GM19025 (cell line): ENCODE measurements around the gene M1AP.
"Not testable (repeated sequence)": the region's sequence is repeated elsewhere in the genome, so short reads cannot be mapped to it uniquely, and the experiment has no call there.

Experiments
- ATAC-seq: cut with Tn5 transposase; IDR thresholded peaks from one replicate; pipeline ENCODE4 v1.9.1; 2021; ENCODE audit warnings: mild to moderate bottlenecking, low read depth, moderate library complexity; ENCODE audit not compliant: unreplicated experiment

Gene M1AP

DNA sequence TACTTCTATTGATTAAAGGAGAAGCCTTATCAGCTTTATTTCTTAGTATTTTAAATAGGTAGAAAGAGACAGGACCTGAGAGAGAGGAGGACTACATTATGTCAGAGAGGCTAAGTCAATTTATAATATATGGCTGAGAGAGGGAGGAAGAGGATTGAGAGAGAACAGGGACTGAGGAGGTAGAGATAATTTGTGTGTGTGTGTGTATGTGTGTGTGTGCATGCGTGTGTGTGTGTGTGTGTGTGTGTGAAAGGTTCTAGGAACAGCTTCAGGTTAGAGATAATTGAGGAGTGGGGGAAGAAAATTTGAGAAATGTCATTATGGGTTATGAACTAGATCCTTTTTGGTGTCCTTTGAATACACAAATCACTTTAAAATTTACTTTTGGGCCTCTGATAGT is 78.4 kb downstream of the M1AP start:
- ATAC-seq, result no peak

DNA sequence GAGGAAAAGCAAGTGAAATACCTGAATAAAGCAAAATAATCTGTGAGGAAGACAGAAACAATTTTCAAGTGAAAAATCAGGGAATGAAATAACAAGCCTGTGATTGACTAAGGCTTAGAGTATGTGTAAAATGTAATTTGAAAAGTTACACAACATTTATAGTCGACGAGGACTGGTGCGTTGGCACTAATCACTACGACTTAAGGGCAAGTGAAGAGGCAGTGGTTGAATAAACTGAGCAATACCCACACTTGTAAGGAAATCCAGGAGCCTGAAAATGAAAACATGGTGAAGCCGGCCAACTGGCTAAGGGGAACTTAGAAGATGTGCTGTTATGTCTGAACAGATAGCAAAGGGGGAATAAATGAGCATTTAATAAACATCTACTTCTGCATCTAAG is 80.2 kb downstream of the M1AP start:
- ATAC-seq, result no peak

DNA sequence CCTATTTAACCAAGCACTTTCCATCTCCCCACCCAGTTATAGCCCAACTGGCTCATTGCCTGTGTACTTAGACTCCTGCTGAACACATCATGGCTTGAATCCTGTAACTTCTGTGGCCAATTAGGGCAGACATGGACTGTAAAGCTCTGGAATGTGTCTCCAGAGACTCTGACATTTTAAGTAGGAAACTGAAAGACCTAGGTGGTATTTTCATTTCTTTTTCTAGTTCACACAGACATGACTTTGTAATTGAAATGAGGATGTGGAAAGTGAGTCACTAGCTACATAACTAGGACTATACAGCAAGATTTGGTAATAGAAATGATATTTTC is 81.4 kb downstream of the M1AP start:
- ATAC-seq, result no peak

DNA sequence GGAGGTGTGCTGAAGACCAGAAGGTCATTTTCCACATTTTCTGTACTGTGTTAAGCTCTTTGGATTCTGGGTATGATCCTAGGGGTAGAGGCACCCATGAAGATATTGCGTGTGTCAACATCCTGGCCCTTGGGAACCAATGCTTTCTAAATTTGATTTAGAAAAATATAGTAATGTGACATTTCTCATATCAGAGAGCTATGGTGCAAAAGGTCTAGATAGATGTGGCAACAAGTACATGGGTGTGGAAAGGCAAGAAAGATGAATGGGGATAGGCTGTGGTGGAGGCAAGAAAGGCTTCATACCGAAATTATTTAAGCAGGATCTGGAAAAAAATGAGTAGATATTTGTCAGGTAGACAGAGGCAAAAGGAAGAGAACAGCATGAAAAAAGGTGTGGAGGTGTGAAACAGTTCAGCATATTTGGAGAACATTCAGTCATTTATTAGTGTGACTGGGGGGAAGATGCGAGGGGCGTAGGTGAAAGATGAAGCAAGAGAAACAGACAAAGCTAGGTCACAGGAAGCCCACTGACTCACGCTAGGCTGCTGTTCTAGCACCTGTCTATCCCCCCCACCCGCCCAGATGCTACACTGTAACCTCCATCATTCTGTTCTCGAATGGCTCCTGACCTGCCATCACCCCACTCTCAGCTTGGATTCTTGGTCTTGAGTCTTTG is 81.9 kb downstream of the M1AP start:
- no peak for ATAC-seq

DNA sequence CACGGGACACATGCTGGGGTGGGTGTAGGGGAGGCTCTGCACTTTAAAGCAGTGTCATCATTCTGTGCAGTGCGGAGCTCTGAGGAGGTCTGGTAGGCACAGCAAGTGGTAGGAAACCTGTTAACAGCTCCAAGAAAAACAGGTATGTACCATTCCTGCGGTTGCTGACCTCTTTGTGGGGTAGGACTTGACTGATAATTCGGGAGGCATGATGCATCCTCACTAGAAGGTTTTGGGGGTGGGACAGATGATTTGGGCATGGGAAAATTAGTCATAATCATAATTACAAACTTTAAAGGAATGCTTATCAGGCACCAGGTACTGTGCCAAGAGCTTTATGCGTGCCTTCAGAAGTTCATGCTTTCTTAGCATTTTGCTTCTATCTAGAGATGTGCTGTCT is 83.9 kb downstream of the M1AP start:
- no peak for ATAC-seq

DNA sequence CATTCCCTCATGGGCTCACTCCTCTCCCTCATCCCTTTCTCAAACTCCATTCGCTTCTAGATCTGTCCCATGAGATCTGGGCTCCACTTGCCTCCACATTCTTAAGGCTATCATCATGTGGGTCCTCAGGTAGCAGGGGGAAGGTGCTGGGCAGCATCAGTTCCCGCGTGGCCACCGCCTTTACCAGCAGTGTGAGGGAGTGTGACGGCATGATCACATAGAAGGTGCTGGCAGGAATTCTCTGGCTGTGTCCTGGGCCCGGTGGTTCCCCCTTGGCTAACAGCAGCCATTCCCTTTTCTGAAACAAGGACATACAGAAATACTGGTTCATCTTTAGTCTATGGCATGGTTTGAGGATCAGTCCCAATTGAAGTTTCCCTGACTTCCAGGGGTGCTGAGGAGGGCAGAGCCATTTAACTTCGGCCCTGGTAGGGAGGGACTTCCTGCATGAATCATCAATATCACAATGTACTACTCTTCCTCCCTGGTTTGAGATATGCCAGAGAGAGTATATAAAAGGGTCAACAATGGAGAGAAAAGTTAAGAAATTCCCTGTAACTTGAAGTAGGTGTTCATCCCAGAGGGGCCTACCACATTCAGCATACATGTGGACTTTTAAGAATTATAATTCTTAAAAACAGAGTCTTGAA is 85.9 kb downstream of the M1AP start:
- ATAC-seq, result no peak

DNA sequence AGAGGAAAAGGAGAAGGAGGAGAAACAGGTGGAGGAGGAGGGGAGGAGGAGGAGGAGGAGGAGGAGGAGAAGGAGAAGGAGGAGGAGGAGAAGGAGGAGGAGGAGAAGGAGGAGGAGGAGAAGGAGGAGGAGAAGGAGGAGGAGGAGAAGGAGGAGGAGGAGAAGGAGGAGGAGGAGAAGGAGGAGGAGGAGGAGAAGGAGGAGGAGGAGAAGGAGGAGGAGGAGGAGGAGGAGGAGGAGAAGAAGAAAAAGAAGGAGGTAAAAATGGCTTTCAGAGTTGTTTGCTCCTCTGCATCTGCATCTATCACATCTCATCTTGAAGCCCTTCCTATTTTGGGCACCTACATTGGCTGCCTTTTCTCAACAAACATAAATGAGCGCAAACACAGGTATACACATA is 87.1 kb downstream of the M1AP start:
- not testable (repeated sequence) for ATAC-seq

DNA sequence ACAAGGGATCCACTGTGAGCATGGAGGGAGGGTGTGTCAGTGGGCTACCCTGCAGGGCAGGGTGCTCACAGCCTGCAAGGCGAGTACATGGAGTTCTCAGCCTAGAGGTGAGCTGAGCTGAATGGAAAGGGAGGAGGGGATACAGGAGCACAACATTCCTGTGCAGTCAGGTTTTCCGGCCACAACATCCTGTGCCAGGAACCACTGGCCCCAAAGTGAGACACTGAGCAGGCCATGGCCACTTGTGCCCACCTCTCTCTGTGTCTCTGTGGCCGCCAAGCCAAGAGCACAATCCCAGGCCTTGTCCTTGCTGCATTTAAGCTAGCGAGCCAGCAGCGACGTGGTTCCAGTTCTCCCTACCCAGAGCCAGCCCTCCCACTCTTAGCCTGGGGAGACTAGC is 87.5 kb downstream of the M1AP start:
- no peak for ATAC-seq

DNA sequence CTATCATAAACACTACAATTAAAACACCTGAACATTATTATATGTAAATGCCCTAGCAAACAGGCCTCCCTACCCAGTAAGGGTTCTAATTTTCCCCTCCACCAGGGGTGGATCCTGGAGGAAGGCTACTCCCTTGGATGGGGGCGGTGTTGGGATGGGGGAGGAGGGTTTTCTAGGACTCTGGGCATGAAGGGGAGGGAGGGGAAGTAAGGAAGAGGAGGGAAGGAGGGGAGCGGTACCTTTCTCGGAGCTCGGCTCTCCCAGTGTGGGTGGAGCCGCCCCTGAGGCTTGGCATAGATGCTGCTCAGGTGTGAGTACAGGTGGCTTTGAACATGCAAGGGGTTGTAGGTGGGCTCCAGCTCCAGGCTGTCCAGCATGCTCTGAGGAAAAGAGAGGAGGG is 88.2 kb downstream of the M1AP start:
- no peak for ATAC-seq

DNA sequence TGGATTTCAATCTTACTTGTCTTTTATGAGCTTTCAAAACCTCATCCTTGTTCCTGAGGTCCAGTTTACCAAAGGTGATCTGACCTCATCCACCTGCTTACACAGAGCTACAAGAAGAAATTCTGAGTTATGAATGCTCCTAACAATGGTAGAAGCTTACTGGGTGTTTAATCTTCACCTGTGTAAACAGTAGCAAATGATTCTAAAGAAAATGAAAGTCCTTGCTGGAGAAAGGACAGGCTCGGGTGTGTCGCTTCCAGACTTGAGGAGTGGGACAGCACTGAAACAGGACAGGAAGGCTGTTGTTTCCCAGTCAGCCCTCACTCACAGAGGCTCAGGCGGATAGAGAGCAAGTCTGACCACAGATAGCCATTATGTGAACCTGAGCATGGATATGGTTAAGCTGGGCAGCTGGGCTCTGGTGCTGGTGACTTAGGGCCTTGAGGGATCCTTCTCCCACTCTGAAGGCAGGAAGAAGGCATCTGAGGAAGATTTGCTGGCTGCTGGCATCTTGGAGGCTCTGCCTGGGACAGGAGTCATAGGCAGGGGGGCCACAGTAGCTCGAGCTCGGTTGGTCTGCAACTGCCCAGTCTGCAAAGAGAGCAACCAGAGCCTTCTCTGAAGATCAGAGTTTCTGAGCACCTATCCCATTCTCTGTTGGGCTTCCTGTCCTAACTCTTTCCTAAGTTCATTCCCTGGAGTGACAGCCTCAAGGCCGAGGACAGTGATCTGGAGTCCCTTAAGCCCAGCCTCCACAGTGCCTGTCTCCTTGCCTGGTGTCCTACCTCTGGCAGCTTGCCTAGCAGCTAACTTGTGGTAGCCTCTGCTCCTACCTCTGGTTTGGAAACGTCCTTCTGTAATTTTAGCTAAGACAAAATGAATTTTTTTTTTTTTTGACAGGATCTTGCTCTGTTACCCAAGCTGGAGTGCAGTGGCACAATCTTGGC is 89.6 kb downstream of the M1AP start:
- no peak for ATAC-seq

DNA sequence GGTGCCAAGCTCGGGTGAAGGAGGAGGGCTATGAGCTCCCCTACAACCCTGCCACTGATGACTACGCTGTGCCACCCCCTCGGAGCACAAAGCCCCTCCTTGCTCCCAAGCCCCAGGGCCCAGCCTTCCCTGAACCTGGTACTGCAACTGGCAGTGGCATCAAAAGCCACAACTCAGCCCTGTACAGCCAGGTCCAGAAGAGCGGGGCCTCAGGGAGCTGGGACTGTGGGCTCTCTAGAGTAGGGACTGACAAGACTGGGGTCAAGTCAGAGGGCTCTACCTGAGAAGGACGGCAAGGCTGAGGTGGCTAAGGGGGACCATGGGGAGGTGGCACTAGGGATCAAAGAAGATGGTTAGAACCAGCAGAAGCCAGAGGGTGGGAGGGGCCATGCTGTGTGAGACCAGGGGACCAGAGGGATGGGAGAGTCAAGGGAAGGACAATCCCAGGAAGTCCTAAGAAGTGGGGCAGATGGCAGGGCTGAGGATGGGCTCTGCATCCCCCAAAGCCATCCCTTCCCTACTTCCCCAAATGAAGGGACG is 91.2 kb downstream of the M1AP start:
- no peak for ATAC-seq

DNA sequence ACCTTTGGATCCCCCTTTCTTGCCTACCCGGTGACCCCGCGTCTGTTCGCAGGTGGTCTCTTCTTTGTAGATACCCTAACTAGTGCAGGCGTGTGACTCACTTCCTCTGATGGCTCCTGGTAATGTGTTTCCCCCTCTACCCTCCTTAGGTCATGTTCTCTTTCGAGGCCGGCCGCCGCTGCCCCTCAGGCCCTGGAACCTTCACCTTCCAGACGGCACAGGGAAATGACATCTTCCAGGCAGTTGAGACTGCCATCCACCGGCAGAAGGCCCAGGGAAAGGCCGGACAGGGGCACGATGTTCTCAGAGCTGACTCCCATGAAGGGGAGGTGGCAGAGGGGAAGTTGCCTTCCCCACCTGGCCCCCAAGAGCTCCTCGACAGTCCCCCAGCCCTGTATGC is 92.0 kb downstream of the M1AP start:
- no peak for ATAC-seq

DNA sequence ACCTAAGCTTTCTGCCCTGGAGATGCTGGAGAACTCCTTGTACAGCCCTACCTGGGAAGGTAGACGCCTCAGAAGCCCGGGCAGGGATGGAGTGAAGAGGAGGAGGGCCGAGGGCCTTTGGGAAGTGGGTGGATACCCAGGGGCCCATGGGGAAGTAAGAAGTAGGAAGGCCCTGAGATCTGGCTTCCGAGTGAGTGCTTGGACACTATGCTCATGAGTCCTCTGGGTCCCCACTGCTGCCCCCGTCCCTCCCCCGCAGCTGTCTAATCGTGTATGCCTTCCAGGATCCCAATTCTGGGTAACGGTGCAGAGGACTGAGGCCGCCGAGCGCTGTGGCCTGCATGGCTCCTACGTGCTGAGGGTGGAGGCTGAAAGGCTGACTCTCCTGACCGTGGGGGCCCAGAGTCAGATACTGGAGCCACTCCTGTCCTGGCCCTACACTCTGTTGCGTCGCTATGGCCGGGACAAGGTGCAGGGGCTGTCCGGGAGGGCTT is 92.5 kb downstream of the M1AP start:
- ATAC-seq, result no peak

DNA sequence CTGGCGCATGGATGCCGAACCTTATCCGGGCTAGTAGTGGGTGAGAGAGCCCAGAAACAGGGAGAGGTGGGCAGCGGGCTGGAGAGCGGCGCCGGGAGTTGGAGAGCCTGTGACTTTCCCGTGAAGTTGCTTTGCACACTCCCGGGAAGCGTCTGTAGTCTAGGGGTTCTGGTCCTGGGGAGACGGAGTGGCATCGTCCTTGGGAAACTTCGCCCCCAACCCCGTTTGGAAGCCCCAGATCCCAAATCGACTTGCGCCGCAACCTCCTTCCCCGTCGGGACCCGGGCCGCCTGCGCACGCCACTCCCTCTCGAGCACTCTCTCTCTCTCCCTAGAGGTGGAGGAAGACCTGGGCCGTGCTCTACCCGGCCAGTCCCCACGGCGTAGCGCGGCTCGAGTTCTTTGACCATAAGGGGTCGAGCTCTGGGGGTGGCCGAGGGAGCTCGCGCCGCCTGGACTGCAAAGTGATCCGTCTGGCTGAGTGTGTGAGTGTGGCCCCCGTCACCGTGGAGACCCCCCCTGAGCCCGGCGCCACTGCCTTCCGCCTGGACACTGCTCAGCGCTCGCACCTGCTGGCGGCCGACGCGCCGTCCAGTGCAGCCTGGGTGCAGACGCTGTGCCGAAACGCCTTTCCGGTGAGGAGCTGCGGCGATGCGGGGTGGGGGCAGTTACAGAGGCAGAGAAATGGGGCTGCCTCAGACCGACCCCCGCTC is 93.2 kb downstream of the M1AP start:
- ATAC-seq, result peak; percentile 39

DNA sequence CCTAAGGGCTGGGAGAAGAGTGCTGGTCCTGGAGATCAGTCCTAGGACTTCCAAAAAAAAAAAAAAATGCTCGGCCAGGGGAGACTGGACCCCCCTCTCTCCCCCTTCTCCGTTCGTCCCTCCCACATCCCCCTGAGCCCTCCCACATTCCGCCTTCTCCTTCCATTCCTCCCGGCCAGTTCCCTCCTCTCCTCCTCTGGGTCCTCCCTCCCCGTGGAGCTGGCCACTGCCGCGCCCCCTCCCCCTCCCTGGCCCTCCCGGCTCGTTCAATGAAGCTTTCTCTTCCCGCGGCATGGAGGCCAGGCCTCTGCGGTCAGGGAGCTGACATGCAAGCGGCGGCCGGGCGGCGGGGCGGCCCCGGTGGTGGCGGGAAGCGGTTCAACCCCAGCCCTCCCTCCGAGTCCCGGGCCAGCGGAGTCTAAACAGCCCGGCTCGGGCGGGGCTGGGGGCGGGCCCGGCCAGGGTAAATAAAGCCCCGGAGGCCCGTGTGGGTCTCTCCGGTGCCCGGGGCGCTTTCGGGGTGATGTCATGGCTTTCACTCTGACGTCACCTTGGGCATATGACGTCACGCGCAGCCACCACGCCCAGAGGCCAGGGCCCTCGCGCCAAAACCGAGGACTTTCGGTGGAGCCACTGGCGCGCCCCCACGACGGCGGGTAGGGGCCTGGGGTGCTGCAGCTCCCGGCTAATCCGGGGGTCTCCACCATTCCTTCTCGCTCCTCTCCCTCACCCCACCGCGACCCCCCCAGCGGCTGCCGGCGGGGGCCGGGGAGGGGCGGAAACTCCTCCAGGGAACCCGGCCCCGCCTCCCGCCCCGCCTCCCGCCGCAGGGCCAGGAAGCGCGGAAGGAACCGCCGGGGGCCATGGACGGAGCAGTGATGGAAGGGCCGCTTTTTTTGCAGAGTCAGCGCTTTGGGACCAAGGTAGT is 94.0 kb downstream of the M1AP start, which contains the start of the genes DOK1 and LOXL3:
Gene DOK1 (plus strand): TSS at position 829 of the 928 bp plus-strand sequence. CDS start 35 bp downstream, at position 864.
Gene LOXL3 (minus strand): TSS at position 51 of the 928 bp plus-strand sequence. CDS start 1,308 bp downstream, outside the sequence.
- ATAC-seq, result peak; percentile 51

DNA sequence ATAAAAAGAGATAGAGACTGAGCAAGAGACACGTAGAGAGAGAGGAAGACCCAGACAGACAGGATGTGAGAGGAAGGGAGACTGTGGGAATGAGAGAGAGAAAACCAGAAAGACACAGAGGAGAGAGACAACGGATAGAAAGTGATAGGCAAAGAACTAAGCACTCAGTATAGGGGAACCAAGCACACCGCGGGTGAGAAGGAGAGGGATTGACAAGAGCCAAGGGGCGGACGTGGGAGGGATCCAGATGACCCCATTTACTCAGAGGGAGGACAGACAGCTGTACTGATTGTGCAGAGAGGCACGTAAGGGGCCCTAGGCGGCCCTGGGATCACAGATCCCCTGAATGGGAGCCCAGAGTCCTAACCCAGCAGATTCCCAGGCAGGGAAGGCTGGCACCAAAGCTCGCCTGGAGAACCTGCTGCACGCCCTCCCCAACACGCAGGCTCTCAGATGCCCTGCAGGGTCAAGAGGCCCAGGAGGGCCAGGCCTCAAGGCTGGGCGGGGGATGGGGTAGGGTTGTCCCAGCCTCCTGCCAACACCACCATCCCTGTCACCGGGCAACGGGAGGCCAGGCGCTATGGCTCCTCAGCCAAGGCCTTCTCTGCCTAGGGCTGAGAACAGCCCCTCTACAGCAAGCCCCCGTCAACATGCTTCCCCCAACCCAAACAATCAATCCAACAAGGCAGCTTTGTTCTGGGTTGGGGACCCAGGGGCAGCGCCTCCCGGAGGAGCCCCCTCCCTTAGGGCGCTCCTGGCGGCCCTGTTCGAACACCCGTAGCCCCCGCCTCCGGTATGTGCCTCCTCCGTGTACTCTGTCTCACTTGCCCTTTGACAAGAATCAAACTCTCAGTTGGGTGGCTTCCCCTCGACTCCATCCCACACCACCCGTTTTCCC is 95.0 kb downstream of the M1AP start:
- no peak for ATAC-seq

DNA sequence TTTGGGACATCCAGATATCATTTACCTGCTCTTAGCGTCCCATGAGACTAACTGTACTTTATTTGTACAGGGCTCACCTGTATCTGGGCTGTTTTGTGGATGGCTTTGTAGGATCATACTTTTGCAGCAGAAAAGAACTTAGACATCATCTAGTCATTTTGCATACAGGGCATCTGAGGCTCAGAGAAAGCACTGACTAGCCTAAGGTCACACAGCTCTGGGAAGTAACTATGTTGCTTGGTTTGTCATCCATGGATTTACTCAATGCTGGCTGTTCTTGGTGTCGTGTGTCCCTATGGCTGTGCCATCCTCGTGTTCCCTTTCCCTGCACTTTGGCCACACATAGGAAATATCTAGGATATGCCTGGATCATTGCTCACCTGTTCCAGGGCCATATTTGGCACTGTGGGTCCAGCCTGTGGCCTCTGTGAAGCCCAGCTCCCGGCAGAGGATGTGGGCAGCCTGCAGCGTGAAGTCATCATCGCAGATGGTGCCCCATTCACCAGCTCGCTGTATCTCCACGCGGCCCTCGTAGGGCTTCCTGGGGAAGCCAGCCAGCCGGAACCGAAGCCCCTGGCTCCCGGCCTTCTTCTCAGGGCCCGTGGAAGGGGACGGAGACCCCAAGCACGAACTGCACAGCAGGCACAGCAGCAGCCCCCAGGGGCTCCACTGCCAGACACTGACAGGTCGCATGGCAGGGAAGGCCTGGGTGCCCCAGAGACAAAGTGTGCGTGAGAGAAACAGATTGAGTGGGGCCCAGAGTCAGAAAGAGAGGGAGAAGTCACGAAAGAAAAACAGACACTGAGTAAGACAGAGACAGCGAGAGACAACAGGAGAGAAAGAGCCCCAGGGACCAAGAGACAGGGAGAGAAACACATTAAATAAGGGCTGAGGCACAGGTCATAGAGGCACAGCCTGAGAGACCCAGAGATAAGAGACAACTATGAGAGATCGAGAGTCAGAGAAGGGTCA is 95.9 kb downstream of the M1AP start:
- ATAC-seq, result no peak
